ENCODE measurements around the gene TLK1. TPM values are rescaled to one million over a fixed set of nuclear protein-coding genes. Genes with fewer than 3 reads are reported as not detected.

The TLK1 gene
- total RNA-seq, 2 donors from 2014 or later, result 85.4 to 85.8 TPM

GRCh38 chr2:171143670-171144062 lies 17.0 kb downstream of the TLK1 start:
- Mint-ChIP-seq H3K4me3 (no peak overlapping the region), H3K36me3 (ENCODE audit: low read depth) (peaks cover 10% of the 10 kb centered on the region), H3K4me1 (peaks cover 31% of the 10 kb centered on the region), H3K9me3 (peaks cover 2% of the 10 kb centered on the region), H3K27ac (no peak overlapping the region), H3K27me3 (ENCODE audit: insufficient read depth) (no peaks in the 10 kb centered on the region)
- WGBS, 2 experiments (ENCODE audit: insufficient coverage in 1 of 2, insufficient read length in 1 of 2), result 93% methylated on average over 2 of the region's 2 CpGs; no CpG with 5 or more reads in 1 of the 2 experiments
- TF ChIP-seq CTCF (conservative IDR thresholded peaks at IDR 0.05), result no peak
- DNase-seq, result no peak
- Histone ChIP-seq H3K4me1 (ENCODE audit: control insufficient read depth, insufficient read depth, low read length) (peaks cover 5% of the 10 kb centered on the region), H3K9ac (ENCODE audit: extremely low read depth, low read length, poor library complexity, severe bottlenecking) (no peak overlapping the region), H3K4me3 (ENCODE audit: low read length) (no peak overlapping the region), H3K27ac (ENCODE audit: low read depth, low read length) (no peak overlapping the region), H3K27me3 (ENCODE audit: control insufficient read depth, insufficient read depth, low read length, poor library complexity, severe bottlenecking) (no peaks in the 10 kb centered on the region), H3K36me3 (ENCODE audit: control insufficient read depth, insufficient read depth, low read length) (no peaks in the 10 kb centered on the region), H3K9me3 (ENCODE audit: control insufficient read depth, low read length) (no peaks in the 10 kb centered on the region)

- no peaks in the 10 kb centered on the region for H3K27me3 Mint-ChIP-seq (ENCODE audit: insufficient read depth)
- Histone ChIP-seq H3K9ac (ENCODE audit: extremely low read depth, low read length, poor library complexity, severe bottlenecking) (no peak overlapping the region), H3K27me3 (ENCODE audit: control insufficient read depth, insufficient read depth, low read length, poor library complexity, severe bottlenecking) (no peaks in the 10 kb centered on the region), H3K27ac (ENCODE audit: low read depth, low read length) (no peak overlapping the region), H3K36me3 (ENCODE audit: control insufficient read depth, insufficient read depth, low read length) (no peaks in the 10 kb centered on the region), H3K4me3 (ENCODE audit: low read length) (no peak overlapping the region), H3K4me1 (ENCODE audit: control insufficient read depth, insufficient read depth, low read length) (peaks cover 5% of the 10 kb centered on the region), H3K9me3 (ENCODE audit: control insufficient read depth, low read length) (no peaks in the 10 kb centered on the region)
- peaks cover 2% of the 10 kb centered on the region for H3K9me3 Mint-ChIP-seq
- no peak for TF ChIP-seq CTCF (conservative IDR thresholded peaks at IDR 0.05)
- peaks cover 10% of the 10 kb centered on the region for H3K36me3 Mint-ChIP-seq (ENCODE audit: low read depth)
- no peak for DNase-seq
- H3K4me3 Mint-ChIP-seq, result no peak overlapping the region
- no peak overlapping the region for H3K27ac Mint-ChIP-seq
- H3K4me1 Mint-ChIP-seq, result peaks cover 31% of the 10 kb centered on the region
- WGBS, 2 experiments (ENCODE audit: insufficient coverage in 1 of 2, insufficient read length in 1 of 2), result 92% methylated on average over 3 of the region's 3 CpGs; no CpG with 5 or more reads in 1 of the 2 experiments
These were observed 18.3 kb downstream of the TLK1 start for GRCh38 chr2:171142398-171142797.

GRCh38 chr2:171141320-171141719 lies 19.4 kb downstream of the TLK1 start:
- 96% methylated on average over 1 of the region's 1 CpG; no CpG with 5 or more reads in 1 of the 2 experiments for WGBS, 2 experiments (ENCODE audit: insufficient coverage in 1 of 2, insufficient read length in 1 of 2)
- H3K9me3 ChIP-seq (ENCODE audit: control insufficient read depth, low read length), result no peaks in the 10 kb centered on the region
- peaks cover 2% of the 10 kb centered on the region for H3K9me3 Mint-ChIP-seq
- H3K4me3 ChIP-seq (ENCODE audit: low read length), result no peak overlapping the region
- TF ChIP-seq CTCF (conservative IDR thresholded peaks at IDR 0.05), result peak; percentile 55
- no peak overlapping the region for H3K4me3 Mint-ChIP-seq
- H3K36me3 ChIP-seq (ENCODE audit: control insufficient read depth, insufficient read depth, low read length), result no peaks in the 10 kb centered on the region
- H3K27me3 ChIP-seq (ENCODE audit: control insufficient read depth, insufficient read depth, low read length, poor library complexity, severe bottlenecking), result no peaks in the 10 kb centered on the region
- H3K9ac ChIP-seq (ENCODE audit: extremely low read depth, low read length, poor library complexity, severe bottlenecking), result no peak overlapping the region
- no peaks in the 10 kb centered on the region for H3K27me3 Mint-ChIP-seq (ENCODE audit: insufficient read depth)
- DNase-seq, result no peak
- H3K27ac Mint-ChIP-seq, result peak overlapping the region; percentile 67
- H3K4me1 Mint-ChIP-seq, result peaks cover 31% of the 10 kb centered on the region
- no peak overlapping the region for H3K27ac ChIP-seq (ENCODE audit: low read depth, low read length)
- H3K4me1 ChIP-seq (ENCODE audit: control insufficient read depth, insufficient read depth, low read length), result peaks cover 5% of the 10 kb centered on the region
- H3K36me3 Mint-ChIP-seq (ENCODE audit: low read depth), result peaks cover 10% of the 10 kb centered on the region

All from endodermal cell (in vitro differentiated cells).